AG04450 (cell line): ENCODE data around the gene UNC13A. TPM values are rescaled to one million over a fixed set of nuclear protein-coding genes. Genes with fewer than 3 reads are reported as not detected.

Source experiments
- polyA plus RNA-seq: library from polyadenylated mRNA; depleted of rRNA; stranded (reverse); fragments of >200 nt; gene quantifications from 2 replicates; pipeline ENCODE4 v1.2.3, GENCODE V29; 2011; rRNA removed

UNC13A gene
- polyA plus RNA-seq, 1 experiment, result 0.04 TPM

Other genes with a start within 250 kb of the UNC13A start
- gene TMEM221, start 239.7 kb downstream of the UNC13A start, polyA plus RNA-seq, result 0.05 and 0.07 TPM in 2 replicates
- gene NXNL1, start 227.4 kb downstream of the UNC13A start, polyA plus RNA-seq, result not detected in 2 replicates
- 8.3 and 9.4 TPM in 2 replicates for gene SLC27A1, start 217.8 kb downstream of the UNC13A start, polyA plus RNA-seq
- 40.5 and 60.8 TPM in 2 replicates for gene PGLS, start 176.7 kb downstream of the UNC13A start, polyA plus RNA-seq
- 89.0 and 102 TPM in 2 replicates for gene COLGALT1, start 132.7 kb downstream of the UNC13A start, polyA plus RNA-seq
- gene MAP1S, start 31.1 kb upstream of the UNC13A start, polyA plus RNA-seq, result 8.2 and 14.3 TPM in 2 replicates
- 0.15 and 0.35 TPM in 2 replicates for gene FCHO1, start 63.1 kb upstream of the UNC13A start, polyA plus RNA-seq
- not detected in 2 replicates for gene B3GNT3, start 106.8 kb upstream of the UNC13A start, polyA plus RNA-seq
- not detected in 2 replicates for gene INSL3, start 133.2 kb upstream of the UNC13A start, polyA plus RNA-seq
- 0.99 and 1.4 TPM in 2 replicates for gene JAK3, start 159.6 kb upstream of the UNC13A start, polyA plus RNA-seq
- gene RPL18A, start 171.6 kb upstream of the UNC13A start, polyA plus RNA-seq, result 890 and 1,276 TPM in 2 replicates
- not detected in 2 replicates for gene SLC5A5, start 183.6 kb upstream of the UNC13A start, polyA plus RNA-seq
- gene CCDC124, start 244.7 kb upstream of the UNC13A start, polyA plus RNA-seq, result 36.0 and 40.9 TPM in 2 replicates